ENCODE results near the gene ZNF747. TPM values are rescaled to one million over a fixed set of nuclear protein-coding genes. Genes with fewer than 3 reads are reported as not detected.

Gene ZNF747
- total and polyA plus RNA-seq, 10 of the 15 experiments (the other 5 are each of a cell fraction or from before 2014, with no cell fraction given), result 1.0 to 13.0 (median 7.2) TPM

DNA sequence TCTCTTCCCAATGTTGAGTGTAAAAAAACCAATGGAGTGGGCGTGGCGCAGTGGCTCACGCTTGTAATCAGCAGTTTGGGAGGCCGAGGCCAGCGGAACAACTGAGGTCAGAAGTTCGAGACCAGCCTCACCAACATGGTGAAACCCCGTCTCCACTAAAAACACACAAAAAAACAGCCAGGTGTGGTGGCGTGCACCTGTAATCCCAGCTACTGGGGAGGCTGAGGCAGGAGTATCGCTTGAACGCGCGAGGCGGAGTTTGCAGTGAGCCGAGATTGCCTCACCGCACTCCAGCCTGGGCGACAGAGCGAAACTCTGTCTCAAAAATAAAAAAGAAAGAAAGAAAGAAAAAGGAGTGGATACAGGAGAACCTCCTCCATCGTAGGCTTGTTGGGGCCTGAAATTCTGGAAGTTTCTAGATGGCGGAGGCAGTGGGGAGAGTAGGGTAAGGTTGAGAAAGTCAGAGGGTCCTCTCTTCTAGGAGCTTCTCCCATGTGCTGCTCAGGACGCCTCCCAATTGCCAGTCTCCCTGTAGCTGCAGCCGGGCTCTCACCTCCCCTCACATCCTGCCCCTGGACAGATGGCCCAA lies 24.2 kb upstream of the ZNF747 start:
- POLR2A ChIA-PET, result interaction anchor here (0.6 to 5.9 kb wide), 13 partner anchors 8 to 188 kb away, joined by 3 to 109 read pairs (median 4); partner anchors contain the start of genes TBC1D10B, ZNF688, ZNF747 and ZNF785
- CTCF ChIA-PET, result interaction anchor here (0.6 to 3.6 kb wide), 13 partner anchors 9 to 139 kb away, joined by 3 to 59 read pairs (median 9); partner anchors contain the start of genes DCTPP1 and ZNF747
- no peak for FAIRE-seq

More for the DNA sequence above, 24.2 kb upstream of the ZNF747 start:
- ATAC-seq (no peak), DNase-seq (ENCODE audit: low read depth, low spot score) (no peak)
- H4K20me1 ChIP-seq (ENCODE audit: control insufficient read depth, insufficient read depth), result no peaks in the 10 kb centered on the region
- ChIA-PET RAD21 (ENCODE audit: unreplicated experiment) (interaction anchor here (0.6 to 4.3 kb wide), 20 partner anchors 8 to 188 kb away, joined by 3 to 99 read pairs (median 6); partner anchors contain the start of genes DCTPP1, PRR14, ZNF688 and ZNF747), SMC1A (ENCODE audit: uncharacterized antibody, unreplicated experiment) (interaction anchor here (0.6 to 2.8 kb wide), 11 partner anchors 8 to 149 kb away, joined by 3 to 47 read pairs (median 4); partner anchors contain the start of genes DCTPP1, ITGAL, ZNF688 and ZNF689)
- peak overlapping the region; percentile 38; the same call in 1 of the 2 replicates for H3K9ac ChIP-seq (ENCODE audit: control insufficient read depth, insufficient read depth, low read length)
- H2AFZ ChIP-seq (ENCODE audit: control insufficient read depth, low read depth, low read length), result peak overlapping the region; percentile 88
- peak overlapping the region; percentile 56 for H3K27ac ChIP-seq (ENCODE audit: control insufficient read depth, insufficient read depth)
- no peak overlapping the region for H3K4me3 ChIP-seq
- H3K79me2 ChIP-seq (ENCODE audit: control insufficient read depth, insufficient read depth, low read length), result peaks cover 11% of the 10 kb centered on the region
- TF ChIP-seq, protein P1, sequence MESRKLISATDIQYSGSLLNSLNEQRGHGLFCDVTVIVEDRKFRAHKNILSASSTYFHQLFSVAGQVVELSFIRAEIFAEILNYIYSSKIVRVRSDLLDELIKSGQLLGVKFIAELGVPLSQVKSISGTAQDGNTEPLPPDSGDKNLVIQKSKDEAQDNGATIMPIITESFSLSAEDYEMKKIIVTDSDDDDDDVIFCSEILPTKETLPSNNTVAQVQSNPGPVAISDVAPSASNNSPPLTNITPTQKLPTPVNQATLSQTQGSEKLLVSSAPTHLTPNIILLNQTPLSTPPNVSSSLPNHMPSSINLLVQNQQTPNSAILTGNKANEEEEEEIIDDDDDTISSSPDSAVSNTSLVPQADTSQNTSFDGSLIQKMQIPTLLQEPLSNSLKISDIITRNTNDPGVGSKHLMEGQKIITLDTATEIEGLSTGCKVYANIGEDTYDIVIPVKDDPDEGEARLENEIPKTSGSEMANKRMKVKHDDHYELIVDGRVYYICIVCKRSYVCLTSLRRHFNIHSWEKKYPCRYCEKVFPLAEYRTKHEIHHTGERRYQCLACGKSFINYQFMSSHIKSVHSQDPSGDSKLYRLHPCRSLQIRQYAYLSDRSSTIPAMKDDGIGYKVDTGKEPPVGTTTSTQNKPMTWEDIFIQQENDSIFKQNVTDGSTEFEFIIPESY (IDR thresholded peaks at IDR 0.05), result peak; percentile 91; the same call in 1 of the 2 replicates
- TF ChIP-seq LARP7 (IDR thresholded peaks at IDR 0.05) (0 out of 2 replicates have a peak, but pooled peaks have one; percentile 31), GABPA (IDR thresholded peaks at IDR 0.05; ENCODE audit: low read depth) (no peak), SMARCA5 (IDR thresholded peaks at IDR 0.05) (peak; percentile 76), IKZF2 (IDR thresholded peaks at IDR 0.05) (0 out of 4 replicates have a peak, but pooled peaks of 1 of the 2 experiments have one; percentile 6), ZNF217 (IDR thresholded peaks at IDR 0.05) (peak; percentile 64; the same call in 1 of the 2 replicates), NRF1 (conservative IDR thresholded peaks at IDR 0.05; ENCODE audit: low read depth, low read length) (no peak)
- H3K36me3 ChIP-seq (ENCODE audit: control insufficient read depth in 2 of 2, insufficient read depth in 2 of 2, low read length in 1 of 2), result peaks cover 3 to 10% of the 10 kb centered on the region in 2 experiments; a peak in 3 of 4 replicates
- WGBS (ENCODE audit: insufficient coverage, insufficient replicate concordance, low lambda C conversion rate, missing lambda C conversion rate), result 89% methylated on average over 21 of the region's 21 CpGs
- no peaks in the 10 kb centered on the region for H3K27me3 ChIP-seq (replicated peaks in 1 of 2; ENCODE audit: control insufficient read depth in 2 of 2, insufficient read depth in 2 of 2, low read length in 1 of 2)
- no peaks in the 10 kb centered on the region for H3K9me3 ChIP-seq (replicated peaks; ENCODE audit: control insufficient read depth, insufficient read depth, low read length)
- in situ Hi-C loops (cut with MboI) (no loop called here), intact Hi-C loops (cut with micrococcal nuclease; ENCODE audit: unreplicated experiment) (loop anchor here (1.0 kb wide), 1 partner anchor 24 kb away; no protein-coding TSS in a partner anchor)
- H3K4me2 ChIP-seq (ENCODE audit: control insufficient read depth, insufficient read depth), result peak overlapping the region; percentile 81
- TSS peak; percentile 69 for BruUV-seq (replicated peaks)
- H3K4me1 ChIP-seq (ENCODE audit: control insufficient read depth, insufficient read depth, low read length), result no peaks in the 10 kb centered on the region
